ENCODE results near the gene FHIT.

FHIT gene

DNA sequence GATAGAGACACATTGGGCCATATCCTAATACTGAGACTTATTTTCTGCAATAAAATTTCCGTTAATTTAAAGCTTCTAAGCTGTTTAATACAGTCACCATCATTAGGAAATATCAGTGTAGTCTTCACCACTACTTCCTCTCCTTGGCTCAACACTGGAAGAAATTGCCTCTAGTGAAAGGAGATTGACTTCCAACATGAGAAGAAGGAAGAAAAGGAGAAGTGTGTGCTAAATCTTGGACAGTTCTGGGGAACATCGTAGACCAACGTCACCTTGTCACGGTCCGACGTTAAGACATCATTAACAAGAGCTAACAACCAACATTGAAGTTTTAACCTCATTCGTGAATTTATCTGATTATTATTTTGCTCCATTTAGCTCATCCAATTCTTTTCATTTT lies 1214.4 kb downstream of the FHIT start:
- TF ChIP-seq, protein P1, sequence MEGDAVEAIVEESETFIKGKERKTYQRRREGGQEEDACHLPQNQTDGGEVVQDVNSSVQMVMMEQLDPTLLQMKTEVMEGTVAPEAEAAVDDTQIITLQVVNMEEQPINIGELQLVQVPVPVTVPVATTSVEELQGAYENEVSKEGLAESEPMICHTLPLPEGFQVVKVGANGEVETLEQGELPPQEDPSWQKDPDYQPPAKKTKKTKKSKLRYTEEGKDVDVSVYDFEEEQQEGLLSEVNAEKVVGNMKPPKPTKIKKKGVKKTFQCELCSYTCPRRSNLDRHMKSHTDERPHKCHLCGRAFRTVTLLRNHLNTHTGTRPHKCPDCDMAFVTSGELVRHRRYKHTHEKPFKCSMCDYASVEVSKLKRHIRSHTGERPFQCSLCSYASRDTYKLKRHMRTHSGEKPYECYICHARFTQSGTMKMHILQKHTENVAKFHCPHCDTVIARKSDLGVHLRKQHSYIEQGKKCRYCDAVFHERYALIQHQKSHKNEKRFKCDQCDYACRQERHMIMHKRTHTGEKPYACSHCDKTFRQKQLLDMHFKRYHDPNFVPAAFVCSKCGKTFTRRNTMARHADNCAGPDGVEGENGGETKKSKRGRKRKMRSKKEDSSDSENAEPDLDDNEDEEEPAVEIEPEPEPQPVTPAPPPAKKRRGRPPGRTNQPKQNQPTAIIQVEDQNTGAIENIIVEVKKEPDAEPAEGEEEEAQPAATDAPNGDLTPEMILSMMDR (IDR thresholded peaks at IDR 0.05; ENCODE audit: low read depth, low read length, missing control alignments) = no peak
- H3K4me3 ChIP-seq (ENCODE audit: low read depth, low read length) = no peak overlapping the region
- no peak for DNase-seq (ENCODE audit: low read depth)

DNA sequence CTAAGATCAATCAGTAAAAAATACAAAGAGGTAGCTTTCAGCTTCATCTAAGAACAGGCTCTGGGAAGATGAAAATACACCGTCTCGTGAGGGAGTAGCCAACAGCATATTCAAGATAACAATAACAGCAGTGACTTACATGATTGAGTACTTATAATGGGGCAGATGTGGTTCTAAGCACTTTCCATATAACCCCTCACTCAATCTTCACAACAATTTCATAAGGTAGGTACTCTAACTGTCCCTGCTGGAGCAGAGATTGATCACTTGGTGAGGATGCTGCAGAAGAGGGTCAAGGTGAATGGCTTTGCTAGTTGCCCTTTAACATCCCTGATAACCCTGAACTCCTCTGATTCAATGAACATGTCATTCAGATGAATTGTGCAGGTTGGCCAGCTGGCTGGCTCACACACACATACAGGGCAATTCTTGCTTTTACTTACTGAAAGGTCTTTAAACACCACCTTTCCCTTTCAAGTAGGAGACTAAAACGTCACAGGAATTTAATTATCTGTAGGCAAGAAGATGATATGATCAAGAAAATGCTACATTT lies 1217.3 kb downstream of the FHIT start:
- TF ChIP-seq, protein P1 (IDR thresholded peaks at IDR 0.05; ENCODE audit: low read depth, low read length, missing control alignments) = no peak
- no peak for DNase-seq (ENCODE audit: low read depth)
- no peak overlapping the region for H3K4me3 ChIP-seq (ENCODE audit: low read depth, low read length)

DNA sequence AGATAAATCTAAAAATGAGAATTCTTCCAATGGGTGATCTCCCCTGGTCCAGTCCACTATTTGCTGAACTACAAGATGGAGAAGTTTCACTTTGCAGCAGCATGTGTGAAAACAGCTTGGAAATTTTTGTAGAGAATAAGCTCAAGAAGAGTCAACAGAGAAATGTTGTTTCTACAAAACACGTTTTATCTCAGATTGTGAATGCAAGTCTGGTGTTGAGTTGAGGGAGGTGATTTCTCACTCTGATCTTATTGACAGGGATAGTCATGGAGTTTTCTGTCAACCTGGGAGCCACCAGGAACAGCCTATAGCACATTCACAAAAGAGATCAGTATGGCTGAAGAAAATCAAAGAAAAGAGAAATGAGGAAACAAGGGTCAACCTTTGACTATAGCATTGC lies 1220.3 kb downstream of the FHIT start:
- TF ChIP-seq, protein P1 (IDR thresholded peaks at IDR 0.05; ENCODE audit: low read depth, low read length, missing control alignments) = no peak
- H3K4me3 ChIP-seq (ENCODE audit: low read depth, low read length) = no peak overlapping the region

DNA sequence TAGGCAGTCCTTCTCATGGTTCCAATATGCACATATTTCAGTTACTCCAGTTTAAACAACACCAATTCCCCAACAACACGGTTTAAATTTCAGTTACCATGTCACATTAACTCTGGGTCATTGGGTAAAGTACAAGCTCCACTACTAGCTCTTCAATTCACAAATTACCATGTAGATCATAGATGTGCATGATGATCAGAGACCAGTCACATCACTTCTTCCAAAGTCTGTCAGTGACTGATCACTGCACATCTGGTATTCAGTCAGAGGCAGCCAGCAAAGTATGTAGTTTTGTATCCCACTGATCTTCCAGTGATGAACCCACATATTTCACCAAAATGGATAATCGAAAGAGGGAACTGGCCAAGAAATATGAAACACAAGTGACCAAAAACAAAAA lies 1223.0 kb downstream of the FHIT start:
- H3K4me3 ChIP-seq (ENCODE audit: low read depth, low read length) = no peak overlapping the region
- TF ChIP-seq, protein P1 (IDR thresholded peaks at IDR 0.05; ENCODE audit: low read depth, low read length, missing control alignments) = no peak
- no peak for DNase-seq (ENCODE audit: low read depth)

More for the DNA sequence above, 1220.3 kb downstream of the FHIT start:
- no peak for DNase-seq (ENCODE audit: low read depth)

DNA sequence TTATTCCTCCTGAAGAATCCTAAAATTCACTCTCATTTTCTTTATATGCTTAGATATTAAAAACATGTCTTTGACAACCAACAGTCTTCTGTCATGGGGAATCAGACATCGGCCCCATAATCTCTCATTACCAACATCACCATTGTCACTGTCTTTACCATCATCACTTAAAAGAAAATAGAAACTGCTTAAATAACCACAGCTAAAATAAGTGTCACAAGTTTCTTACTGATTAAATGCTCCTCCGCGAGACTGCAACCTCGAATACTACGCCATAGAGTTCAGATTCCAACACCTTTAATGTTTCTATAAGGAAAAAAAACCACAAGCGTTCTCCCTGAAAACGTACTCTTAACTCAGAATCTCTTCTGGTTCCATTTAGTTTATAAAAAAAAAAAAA lies 1223.9 kb downstream of the FHIT start:
- TF ChIP-seq, protein P1 (IDR thresholded peaks at IDR 0.05; ENCODE audit: low read depth, low read length, missing control alignments) = no peak

DNA sequence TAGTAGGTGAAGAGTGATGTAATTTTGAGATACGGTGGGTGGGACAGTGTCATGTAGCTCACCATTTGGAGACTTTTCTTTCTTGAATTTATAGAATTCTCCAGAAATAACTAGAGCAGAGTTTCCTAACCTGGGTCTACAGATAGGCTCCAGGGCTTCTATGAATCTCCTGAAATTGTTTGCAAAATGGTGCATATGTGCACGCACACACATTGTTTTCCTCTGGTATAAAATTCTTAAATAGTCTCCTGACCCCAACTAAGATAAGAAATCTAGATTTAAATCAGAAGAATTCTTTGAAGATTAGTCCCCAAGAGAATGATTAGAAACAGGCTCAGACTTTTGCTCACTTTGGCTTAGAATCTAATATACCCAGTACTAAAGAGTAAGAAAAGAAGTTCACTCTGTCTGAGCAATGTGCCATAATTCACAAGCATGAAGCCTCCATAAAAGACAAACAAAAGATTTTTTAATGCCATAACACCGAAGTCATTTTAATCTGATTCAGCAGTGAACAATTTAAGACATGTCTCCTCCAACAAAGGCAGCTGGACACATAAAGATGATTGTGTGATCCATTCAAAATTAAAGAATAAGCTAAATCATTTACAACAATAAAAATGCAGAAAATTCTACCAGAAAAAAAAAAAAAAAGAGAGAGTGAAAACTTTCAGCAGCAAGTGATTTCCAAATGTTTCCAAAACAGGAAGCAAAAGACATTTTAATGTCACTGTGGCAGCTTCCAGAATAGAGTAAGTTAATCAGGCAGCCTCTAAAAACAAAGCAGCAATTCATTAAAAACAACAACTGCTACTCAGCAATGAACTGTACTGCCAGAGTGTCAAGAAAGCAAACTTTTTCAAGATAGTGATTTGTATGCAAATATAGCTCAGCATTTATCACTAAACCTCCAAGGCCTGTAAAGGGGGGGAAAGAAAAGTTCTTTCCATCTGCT lies 1225.9 kb downstream of the FHIT start:
- TF ChIP-seq, protein P1 (IDR thresholded peaks at IDR 0.05; ENCODE audit: low read depth, low read length, missing control alignments) = no peak
- DNase-seq (ENCODE audit: low read depth) = no peak
- H3K4me3 ChIP-seq (ENCODE audit: low read depth, low read length) = no peak overlapping the region

More for the DNA sequence above, 1223.9 kb downstream of the FHIT start:
- no peak for DNase-seq (ENCODE audit: low read depth)
- no peak overlapping the region for H3K4me3 ChIP-seq (ENCODE audit: low read depth, low read length)
